HepG2 (cell line): Measurements from ENCODE around the gene FBXO48. TPM values are rescaled to one million over a fixed set of nuclear protein-coding genes. Genes with fewer than 3 reads are reported as not detected.

Experiments
- ATAC-seq: fragments of 200-7000 bp; cut with Tn5 transposase; 3 replicates; pipeline ENCODE4 v1.9.1; 2020; ENCODE audit warnings: mild to moderate bottlenecking, moderate library complexity
- BruUV-seq: library from RNA; stranded (reverse); fragments of 400-500 nt; replicated peaks from 2 replicates; lab custom pipeline; 2021; lab: Mats Ljungman, UMichigan
- CTCF ChIA-PET: fragments of 300-600 bp; formaldehyde crosslinking; extraction: SDS; loops from one replicate; lab custom pipeline; 2021; ENCODE audit warnings: low total read pairs, inconsistent platforms, low intra/inter-chr PET ratio; lab: Yijun Ruan, JAX
- POLR2A ChIA-PET: fragments of 350-600 bp; sonication (Branson Sonifier 250); formaldehyde crosslinking; loops from one replicate; lab custom pipeline; 2020; ENCODE audit warnings: antibody characterized with exemption, inconsistent platforms; lab: Yijun Ruan, JAX
- DNase-seq: peaks from one replicate; pipeline ENCODE4 v3.0.0-alpha.2; 2015; ENCODE audit warnings: low spot score
- FAIRE-seq: peaks from 3 replicates; lab custom pipeline; 2011; peaks lifted over from hg19 to GRCh38; lab: Jason Lieb, UNC
- H2AFZ ChIP-seq: one replicate; pipeline ENCODE4 v1.6.1; 2011; ENCODE audit warnings: low read length, inconsistent platforms
- H3K27ac ChIP-seq: fragments of 300-600 bp; 3 replicates; pipeline ENCODE4 v1.8.0; 2011; ENCODE audit warnings: mixed run types, mild to moderate bottlenecking, mixed read lengths, low read length, inconsistent platforms; ENCODE audit not compliant: insufficient read depth; ENCODE audit errors: extremely low read length
- H3K27me3 ChIP-seq, 2 experiments: fragments of 200-600 bp in 1 of 2; 2 replicates in 1 of 2; 3 replicates in 1 of 2; pipeline versions ENCODE4 v1.6.0 to v1.8.0; 2011; ENCODE audit warnings: low read length in 2 of 2, mild to moderate bottlenecking in 2 of 2, moderate library complexity in 2 of 2, inconsistent platforms in 1 of 2; ENCODE audit not compliant: insufficient read depth in 2 of 2, control insufficient read depth in 1 of 2
- H3K36me3 ChIP-seq, 2 experiments: fragments of 200-600 bp in 1 of 2; replicated peaks in 1 of 2; 2 replicates in 1 of 2; 3 replicates in 1 of 2; pipeline versions ENCODE4 v1.5.1 to v1.8.0; 2011; ENCODE audit warnings: low read length in 2 of 2, inconsistent platforms in 1 of 2; ENCODE audit not compliant: insufficient read depth in 2 of 2, control insufficient read depth in 1 of 2
- H3K4me1 ChIP-seq: 2 replicates; pipeline ENCODE4 v1.5.1; 2012; ENCODE audit warnings: low read length, inconsistent platforms; ENCODE audit not compliant: insufficient read depth
- H3K4me2 ChIP-seq: 2 replicates; pipeline ENCODE4 v1.6.0; 2011; ENCODE audit warnings: low read depth, low read length, inconsistent platforms
- H3K4me3 ChIP-seq, 3 experiments: fragments of 200-600 bp in 1 of 3; sonication (generic), shearing (Covaris generic) in 1 of 3; replicated peaks in 1 of 3; 2 replicates each; pipeline ENCODE4 v1.5.1; 2011 to 2016; ENCODE audit warnings: low read length in 3 of 3, inconsistent platforms in 2 of 3, low read depth in 2 of 3, mild to moderate bottlenecking in 2 of 3, control low read depth in 1 of 3, mixed read lengths in 1 of 3; ENCODE audit not compliant: insufficient read depth in 1 of 3
- H3K79me2 ChIP-seq: one replicate; pipeline ENCODE4 v1.6.1; 2011; ENCODE audit warnings: low read length, inconsistent platforms; ENCODE audit not compliant: insufficient read depth
- H3K9ac ChIP-seq: 2 replicates; pipeline ENCODE4 v1.6.0; 2011; ENCODE audit warnings: mild to moderate bottlenecking, low read depth, low read length, inconsistent platforms; ENCODE audit not compliant: insufficient read depth
- H3K9me3 ChIP-seq: 2 replicates; pipeline ENCODE4 v1.5.1; 2012; ENCODE audit warnings: mild to moderate bottlenecking, low read length
- H4K20me1 ChIP-seq: 2 replicates; pipeline ENCODE4 v1.6.0; 2011; ENCODE audit warnings: inconsistent platforms, mild to moderate bottlenecking, low read length, moderate library complexity; ENCODE audit not compliant: insufficient read depth
- BATF2 ChIP-seq: sonication (generic); formaldehyde crosslinking; IDR thresholded peaks from 2 replicates; pipeline ENCODE4 v1.8.0; 2022; ENCODE audit warnings: mild to moderate bottlenecking, missing genetic modification reagents, moderate library complexity
- ELF1 ChIP-seq: sonication (generic); formaldehyde crosslinking; IDR thresholded peaks from 2 replicates; pipeline ENCODE4 v1.4.0; 2020; ENCODE audit warnings: missing genetic modification reagents
- ZNF256 ChIP-seq: sonication (generic); formaldehyde crosslinking; conservative IDR thresholded peaks from 2 replicates; pipeline ENCODE4 v1.4.0; 2020; ENCODE audit warnings: missing genetic modification reagents
- ZNF280B ChIP-seq: sonication (generic); formaldehyde crosslinking; IDR thresholded peaks from 2 replicates; pipeline ENCODE4 v1.5.0; 2020; ENCODE audit warnings: missing genetic modification reagents, mild to moderate bottlenecking, borderline replicate concordance
- ZNF337 ChIP-seq: sonication (generic); formaldehyde crosslinking; IDR thresholded peaks from 2 replicates; pipeline ENCODE4 v1.5.1; 2020; ENCODE audit warnings: missing genetic modification reagents, low read depth, mild to moderate bottlenecking, borderline replicate concordance
- ZNF7 ChIP-seq: IDR thresholded peaks from 2 replicates; pipeline ENCODE4 v1.6.1; 2016; ENCODE audit warnings: missing biosample characterization, missing genetic modification reagents
- WGBS: methylation state at CpG from one replicate; pipeline ENCODE4 v1.1.6; 2017; ENCODE audit warnings: low lambda C conversion rate; 5-methylcytosine and 5-hydroxymethylcytosine counted together
- in situ Hi-C: cut with HindIII; loops from 2 replicates; pipeline ENCODE4 v1.10.0; 2017; ENCODE audit warnings: low pct_unique_long_range_greater_than_20kb; ENCODE audit not compliant: extremely low pct_ligation_motif_present
- intact Hi-C: fragments of 100-400 bp; cut with micrococcal nuclease; formaldehyde crosslinking; loops from one replicate; pipeline ENCODE4 v1.10.0; 2022; ENCODE audit not compliant: unreplicated experiment
- polyA plus RNA-seq, 8 experiments: library from polyadenylated mRNA; depleted of rRNA in 3 of 8; stranded (reverse) in 7 of 8; unstranded in 1 of 8; fragments of >200 nt; fragmentation: Illumina TruSeq in 4 of 8; extraction: Trizol in 4 of 8; gene quantifications; 2 replicates each; pipeline versions ENCODE4 v1.2.1 to v1.2.3, GENCODE V29; 2011 to 2016; ENCODE audit warnings: low read depth in 4 of 8, missing spikeins in 1 of 8, mixed read lengths in 1 of 8; ENCODE audit not compliant: insufficient read depth in 1 of 8
- total RNA-seq, 5 experiments: library from RNA; depleted of rRNA; stranded (reverse); fragments of >200 nt; fragmentation: Illumina TruSeq; extraction: Trizol; gene quantifications; 2 replicates each; pipeline ENCODE4 v1.2.3, GENCODE V29; 2016; ENCODE audit warnings: low read depth in 1 of 5
- TF ChIP-seq, protein P1 (sequence below): sonication (generic); formaldehyde crosslinking; IDR thresholded peaks from 2 replicates; pipeline ENCODE4 v1.8.1; 2023; ENCODE audit warnings: mild to moderate bottlenecking, inconsistent platforms, moderate library complexity, missing genetic modification reagents, borderline replicate concordance
- TF ChIP-seq, protein P2 (sequence below): sonication (generic); formaldehyde crosslinking; IDR thresholded peaks from 2 replicates; pipeline ENCODE4 v1.4.0; 2020; ENCODE audit warnings: mild to moderate bottlenecking, missing genetic modification reagents, borderline replicate concordance
- TF ChIP-seq, protein P3 (sequence below): sonication (generic); formaldehyde crosslinking; IDR thresholded peaks from 2 replicates; pipeline ENCODE4 v1.4.0; 2020; ENCODE audit warnings: missing genetic modification reagents

FBXO48 gene
- total and polyA plus RNA-seq, 2 of the 13 experiments (the other 11 are each of a cell fraction or from before 2014, with no cell fraction given), result 0.42 to 1.1 TPM

GRCh38 chr2:68500649-68501048 is 33.6 kb upstream of the FBXO48 start:
- no peak overlapping the region for H3K4me2 ChIP-seq
- TF ChIP-seq, protein P1, sequence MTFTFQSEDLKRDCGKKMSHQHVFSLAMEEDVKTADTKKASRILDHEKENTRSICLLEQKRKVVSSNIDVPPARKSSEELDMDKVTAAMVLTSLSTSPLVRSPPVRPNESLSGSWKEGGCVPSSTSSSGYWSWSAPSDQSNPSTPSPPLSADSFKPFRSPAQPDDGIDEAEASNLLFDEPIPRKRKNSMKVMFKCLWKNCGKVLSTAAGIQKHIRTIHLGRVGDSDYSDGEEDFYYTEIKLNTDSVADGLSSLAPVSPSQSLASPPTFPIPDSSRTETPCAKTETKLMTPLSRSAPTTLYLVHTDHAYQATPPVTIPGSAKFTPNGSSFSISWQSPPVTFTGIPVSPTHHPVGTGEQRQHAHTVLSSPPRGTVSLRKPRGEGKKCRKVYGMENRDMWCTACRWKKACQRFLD (CRISPR knock-in tag), result no peak
- TF ChIP-seq ZNF337 (no peak), ZNF256 (no peak), BATF2 (CRISPR knock-in tag) (no peak), ZNF280B (CRISPR knock-in tag) (no peak), ELF1 (CRISPR knock-in tag) (no peak), ZNF7 (CRISPR knock-in tag) (no peak)
- TF ChIP-seq, protein P2, sequence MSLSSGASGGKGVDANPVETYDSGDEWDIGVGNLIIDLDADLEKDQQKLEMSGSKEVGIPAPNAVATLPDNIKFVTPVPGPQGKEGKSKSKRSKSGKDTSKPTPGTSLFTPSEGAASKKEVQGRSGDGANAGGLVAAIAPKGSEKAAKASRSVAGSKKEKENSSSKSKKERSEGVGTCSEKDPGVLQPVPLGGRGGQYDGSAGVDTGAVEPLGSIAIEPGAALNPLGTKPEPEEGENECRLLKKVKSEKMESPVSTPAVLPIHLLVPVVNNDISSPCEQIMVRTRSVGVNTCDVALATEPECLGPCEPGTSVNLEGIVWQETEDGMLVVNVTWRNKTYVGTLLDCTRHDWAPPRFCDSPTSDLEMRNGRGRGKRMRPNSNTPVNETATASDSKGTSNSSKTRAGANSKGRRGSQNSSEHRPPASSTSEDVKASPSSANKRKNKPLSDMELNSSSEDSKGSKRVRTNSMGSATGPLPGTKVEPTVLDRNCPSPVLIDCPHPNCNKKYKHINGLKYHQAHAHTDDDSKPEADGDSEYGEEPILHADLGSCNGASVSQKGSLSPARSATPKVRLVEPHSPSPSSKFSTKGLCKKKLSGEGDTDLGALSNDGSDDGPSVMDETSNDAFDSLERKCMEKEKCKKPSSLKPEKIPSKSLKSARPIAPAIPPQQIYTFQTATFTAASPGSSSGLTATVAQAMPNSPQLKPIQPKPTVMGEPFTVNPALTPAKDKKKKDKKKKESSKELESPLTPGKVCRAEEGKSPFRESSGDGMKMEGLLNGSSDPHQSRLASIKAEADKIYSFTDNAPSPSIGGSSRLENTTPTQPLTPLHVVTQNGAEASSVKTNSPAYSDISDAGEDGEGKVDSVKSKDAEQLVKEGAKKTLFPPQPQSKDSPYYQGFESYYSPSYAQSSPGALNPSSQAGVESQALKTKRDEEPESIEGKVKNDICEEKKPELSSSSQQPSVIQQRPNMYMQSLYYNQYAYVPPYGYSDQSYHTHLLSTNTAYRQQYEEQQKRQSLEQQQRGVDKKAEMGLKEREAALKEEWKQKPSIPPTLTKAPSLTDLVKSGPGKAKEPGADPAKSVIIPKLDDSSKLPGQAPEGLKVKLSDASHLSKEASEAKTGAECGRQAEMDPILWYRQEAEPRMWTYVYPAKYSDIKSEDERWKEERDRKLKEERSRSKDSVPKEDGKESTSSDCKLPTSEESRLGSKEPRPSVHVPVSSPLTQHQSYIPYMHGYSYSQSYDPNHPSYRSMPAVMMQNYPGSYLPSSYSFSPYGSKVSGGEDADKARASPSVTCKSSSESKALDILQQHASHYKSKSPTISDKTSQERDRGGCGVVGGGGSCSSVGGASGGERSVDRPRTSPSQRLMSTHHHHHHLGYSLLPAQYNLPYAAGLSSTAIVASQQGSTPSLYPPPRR (CRISPR knock-in tag), result no peak
- TF ChIP-seq, protein P3, sequence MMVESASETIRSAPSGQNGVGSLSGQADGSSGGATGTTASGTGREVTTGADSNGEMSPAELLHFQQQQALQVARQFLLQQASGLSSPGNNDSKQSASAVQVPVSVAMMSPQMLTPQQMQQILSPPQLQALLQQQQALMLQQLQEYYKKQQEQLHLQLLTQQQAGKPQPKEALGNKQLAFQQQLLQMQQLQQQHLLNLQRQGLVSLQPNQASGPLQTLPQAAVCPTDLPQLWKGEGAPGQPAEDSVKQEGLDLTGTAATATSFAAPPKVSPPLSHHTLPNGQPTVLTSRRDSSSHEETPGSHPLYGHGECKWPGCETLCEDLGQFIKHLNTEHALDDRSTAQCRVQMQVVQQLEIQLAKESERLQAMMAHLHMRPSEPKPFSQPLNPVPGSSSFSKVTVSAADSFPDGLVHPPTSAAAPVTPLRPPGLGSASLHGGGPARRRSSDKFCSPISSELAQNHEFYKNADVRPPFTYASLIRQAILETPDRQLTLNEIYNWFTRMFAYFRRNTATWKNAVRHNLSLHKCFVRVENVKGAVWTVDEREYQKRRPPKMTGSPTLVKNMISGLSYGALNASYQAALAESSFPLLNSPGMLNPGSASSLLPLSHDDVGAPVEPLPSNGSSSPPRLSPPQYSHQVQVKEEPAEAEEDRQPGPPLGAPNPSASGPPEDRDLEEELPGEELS (CRISPR knock-in tag), result no peak
- TF ChIP-seq, all 625 proteins: peak for 0
- no peak overlapping the region for H2AFZ ChIP-seq
- no peaks in the 10 kb centered on the region for H4K20me1 ChIP-seq
- in situ Hi-C loops (no loop called here), intact Hi-C loops (no loop called here)
- FAIRE-seq, result no peak
- ChIA-PET POLR2A (no interaction called here), CTCF (no interaction called here)
- H3K9me3 ChIP-seq, result peaks cover 14% of the 10 kb centered on the region; the same call in 1 of the 2 replicates
- no peaks in the 10 kb centered on the region; a peak in 1 of 5 replicates for H3K27me3 ChIP-seq
- 79% methylated on average over 4 of the region's 4 CpGs for WGBS
- no TSS peak for BruUV-seq
- no peak for DNase-seq
- H3K36me3 ChIP-seq, result no peaks in the 10 kb centered on the region
- no peak overlapping the region for H3K27ac ChIP-seq
- no peak overlapping the region for H3K4me3 ChIP-seq
- ATAC-seq, result no peak
- no peak overlapping the region for H3K9ac ChIP-seq
- H3K79me2 ChIP-seq, result no peaks in the 10 kb centered on the region
- H3K4me1 ChIP-seq, result no peaks in the 10 kb centered on the region
